C4-2B (cell line): ENCODE measurements around the gene PDZD2.

Experiments
- ZFX ChIP-seq: fragments of 450-650 bp; IDR thresholded peaks from 2 replicates; pipeline ENCODE4 v1.6.1; 2017
- TF ChIP-seq, protein P1 (sequence below): fragments of 450-650 bp; conservative IDR thresholded peaks from 2 replicates; pipeline ENCODE4 v1.5.1; 2017; ENCODE audit warnings: mild to moderate bottlenecking

DNA sequence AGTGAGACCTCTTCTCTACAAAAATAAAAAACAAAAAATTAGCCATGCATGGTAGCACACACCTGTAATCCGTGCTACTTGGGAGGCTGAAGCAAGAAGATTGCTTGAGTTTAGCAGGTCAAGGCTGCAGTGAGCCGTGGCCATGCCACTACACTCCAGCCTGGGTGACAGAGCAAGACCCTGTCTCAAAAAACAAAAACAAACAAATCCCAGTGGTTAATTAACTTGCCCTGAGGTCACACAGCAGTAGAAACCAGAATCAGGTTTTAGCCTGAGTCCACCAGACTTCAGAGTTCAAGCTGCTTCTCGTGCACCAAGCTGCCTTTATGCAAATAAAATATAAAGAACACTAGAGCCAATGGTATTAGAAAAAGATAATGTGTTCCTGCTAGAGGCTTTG is 365.5 kb downstream of the PDZD2 start:
- TF ChIP-seq, protein P1, sequence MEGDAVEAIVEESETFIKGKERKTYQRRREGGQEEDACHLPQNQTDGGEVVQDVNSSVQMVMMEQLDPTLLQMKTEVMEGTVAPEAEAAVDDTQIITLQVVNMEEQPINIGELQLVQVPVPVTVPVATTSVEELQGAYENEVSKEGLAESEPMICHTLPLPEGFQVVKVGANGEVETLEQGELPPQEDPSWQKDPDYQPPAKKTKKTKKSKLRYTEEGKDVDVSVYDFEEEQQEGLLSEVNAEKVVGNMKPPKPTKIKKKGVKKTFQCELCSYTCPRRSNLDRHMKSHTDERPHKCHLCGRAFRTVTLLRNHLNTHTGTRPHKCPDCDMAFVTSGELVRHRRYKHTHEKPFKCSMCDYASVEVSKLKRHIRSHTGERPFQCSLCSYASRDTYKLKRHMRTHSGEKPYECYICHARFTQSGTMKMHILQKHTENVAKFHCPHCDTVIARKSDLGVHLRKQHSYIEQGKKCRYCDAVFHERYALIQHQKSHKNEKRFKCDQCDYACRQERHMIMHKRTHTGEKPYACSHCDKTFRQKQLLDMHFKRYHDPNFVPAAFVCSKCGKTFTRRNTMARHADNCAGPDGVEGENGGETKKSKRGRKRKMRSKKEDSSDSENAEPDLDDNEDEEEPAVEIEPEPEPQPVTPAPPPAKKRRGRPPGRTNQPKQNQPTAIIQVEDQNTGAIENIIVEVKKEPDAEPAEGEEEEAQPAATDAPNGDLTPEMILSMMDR: no peak
- TF ChIP-seq ZFX: no peak
